Activated naive CD8-positive, alpha-beta T cell (primary cell): Measurements from ENCODE around the gene BORCS6.

Experiments used
- H3K27ac Mint-ChIP-seq: one replicate; pipeline ENCODE4 v1.8.0; 2021; ENCODE audit warnings: mixed read lengths
- H3K27me3 Mint-ChIP-seq: one replicate; pipeline ENCODE4 v1.8.0; 2021; ENCODE audit warnings: mixed read lengths
- H3K36me3 Mint-ChIP-seq: one replicate; pipeline ENCODE4 v1.8.0; 2021; ENCODE audit warnings: mixed read lengths
- H3K4me1 Mint-ChIP-seq: one replicate; pipeline ENCODE4 v1.8.0; 2021; ENCODE audit warnings: low read depth, mixed read lengths
- H3K4me3 Mint-ChIP-seq: one replicate; pipeline ENCODE4 v1.8.0; 2021; ENCODE audit warnings: mild to moderate bottlenecking, mixed read lengths
- H3K9me3 Mint-ChIP-seq: one replicate; pipeline ENCODE4 v1.8.0; 2021; ENCODE audit warnings: low read depth, mixed read lengths

The BORCS6 gene

GRCh38 chr17:8147141-8147804 is 42.7 kb downstream of the BORCS6 start:
- Mint-ChIP-seq H3K27ac (no peak overlapping the region), H3K4me3 (no peak overlapping the region), H3K36me3 (no peaks in the 10 kb centered on the region), H3K4me1 (peaks cover 15% of the 10 kb centered on the region), H3K27me3 (no peaks in the 10 kb centered on the region), H3K9me3 (no peaks in the 10 kb centered on the region)

GRCh38 chr17:8146381-8147140 is 43.4 kb downstream of the BORCS6 start:
- Mint-ChIP-seq H3K4me1 (peaks cover 11% of the 10 kb centered on the region), H3K36me3 (no peaks in the 10 kb centered on the region), H3K27ac (no peak overlapping the region), H3K27me3 (no peaks in the 10 kb centered on the region), H3K9me3 (no peaks in the 10 kb centered on the region), H3K4me3 (no peak overlapping the region)

GRCh38 chr17:8145811-8146210 is 44.2 kb downstream of the BORCS6 start:
- Mint-ChIP-seq H3K27me3 (no peaks in the 10 kb centered on the region), H3K36me3 (no peaks in the 10 kb centered on the region), H3K9me3 (no peaks in the 10 kb centered on the region), H3K4me3 (no peak overlapping the region), H3K4me1 (peaks cover 7% of the 10 kb centered on the region), H3K27ac (no peak overlapping the region)

GRCh38 chr17:8144401-8145231 is 45.4 kb downstream of the BORCS6 start:
- Mint-ChIP-seq H3K27ac (no peak overlapping the region), H3K9me3 (no peaks in the 10 kb centered on the region), H3K4me3 (no peak overlapping the region), H3K4me1 (peaks cover 5% of the 10 kb centered on the region), H3K27me3 (no peaks in the 10 kb centered on the region), H3K36me3 (no peaks in the 10 kb centered on the region)

GRCh38 chr17:8143581-8144400 is 46.2 kb downstream of the BORCS6 start:
- Mint-ChIP-seq H3K9me3 (no peaks in the 10 kb centered on the region), H3K4me1 (peaks cover 2% of the 10 kb centered on the region), H3K27ac (no peak overlapping the region), H3K27me3 (no peaks in the 10 kb centered on the region), H3K4me3 (no peak overlapping the region), H3K36me3 (no peaks in the 10 kb centered on the region)

GRCh38 chr17:8142887-8143580 is 46.9 kb downstream of the BORCS6 start:
- Mint-ChIP-seq H3K36me3 (no peaks in the 10 kb centered on the region), H3K27me3 (no peaks in the 10 kb centered on the region), H3K27ac (no peak overlapping the region), H3K9me3 (no peaks in the 10 kb centered on the region), H3K4me1 (peaks cover 2% of the 10 kb centered on the region), H3K4me3 (no peak overlapping the region)

- H3K27ac Mint-ChIP-seq = no peak overlapping the region
- no peaks in the 10 kb centered on the region for H3K36me3 Mint-ChIP-seq
- H3K4me1 Mint-ChIP-seq = peaks cover 2% of the 10 kb centered on the region
- H3K27me3 Mint-ChIP-seq = no peaks in the 10 kb centered on the region
- no peak overlapping the region for H3K4me3 Mint-ChIP-seq
- no peaks in the 10 kb centered on the region for H3K9me3 Mint-ChIP-seq
Measured at GRCh38 chr17:8142158-8142886, 47.7 kb downstream of the BORCS6 start.

GRCh38 chr17:8141741-8142140 is 48.2 kb downstream of the BORCS6 start:
- H3K9me3 Mint-ChIP-seq = no peaks in the 10 kb centered on the region
- H3K36me3 Mint-ChIP-seq = no peaks in the 10 kb centered on the region
- peak overlapping the region; percentile 41 for H3K27ac Mint-ChIP-seq
- H3K27me3 Mint-ChIP-seq = peaks cover under 1% of the 10 kb centered on the region
- H3K4me3 Mint-ChIP-seq = no peak overlapping the region
- peaks cover 1% of the 10 kb centered on the region for H3K4me1 Mint-ChIP-seq

GRCh38 chr17:8141045-8141444 is 48.9 kb downstream of the BORCS6 start:
- Mint-ChIP-seq H3K27ac (no peak overlapping the region), H3K9me3 (no peaks in the 10 kb centered on the region), H3K4me3 (no peak overlapping the region), H3K4me1 (peaks cover 2% of the 10 kb centered on the region), H3K36me3 (no peaks in the 10 kb centered on the region), H3K27me3 (peaks cover 2% of the 10 kb centered on the region)

GRCh38 chr17:8140065-8141029 is 49.6 kb downstream of the BORCS6 start:
- no peaks in the 10 kb centered on the region for H3K36me3 Mint-ChIP-seq
- peaks cover 2% of the 10 kb centered on the region for H3K27me3 Mint-ChIP-seq
- H3K4me1 Mint-ChIP-seq = peaks cover 2% of the 10 kb centered on the region
- H3K9me3 Mint-ChIP-seq = no peaks in the 10 kb centered on the region
- H3K27ac Mint-ChIP-seq = peak overlapping the region; percentile 28
- no peak overlapping the region for H3K4me3 Mint-ChIP-seq

GRCh38 chr17:8138672-8139371 is 51.2 kb downstream of the BORCS6 start:
- Mint-ChIP-seq H3K36me3 (no peaks in the 10 kb centered on the region), H3K4me3 (no peak overlapping the region), H3K9me3 (no peaks in the 10 kb centered on the region), H3K27me3 (peaks cover 2% of the 10 kb centered on the region), H3K4me1 (peaks cover 2% of the 10 kb centered on the region), H3K27ac (no peak overlapping the region)

GRCh38 chr17:8138374-8138671 is 51.7 kb downstream of the BORCS6 start:
- H3K27me3 Mint-ChIP-seq = peaks cover 2% of the 10 kb centered on the region
- H3K9me3 Mint-ChIP-seq = no peaks in the 10 kb centered on the region
- H3K36me3 Mint-ChIP-seq = no peaks in the 10 kb centered on the region
- peaks cover 2% of the 10 kb centered on the region for H3K4me1 Mint-ChIP-seq
- H3K27ac Mint-ChIP-seq = no peak overlapping the region
- no peak overlapping the region for H3K4me3 Mint-ChIP-seq
